CD4-positive, alpha-beta T cell treated with Interleukin-12 subunit alpha and Interleukin-12 subunit beta, for 1 hour (primary cell): ENCODE results near the gene PERP.
A peak's percentile ranks its signal among the peaks of the same experiment; 100 is the strongest.
"Not testable (repeated sequence)": the region's sequence is repeated elsewhere in the genome, so short reads cannot be mapped to it uniquely, and the experiment has no call there.

ENCODE experiments used
- DNase-seq: peaks from one replicate; pipeline ENCODE4 v3.0.0-alpha.2; 2020

PERP gene

DNA sequence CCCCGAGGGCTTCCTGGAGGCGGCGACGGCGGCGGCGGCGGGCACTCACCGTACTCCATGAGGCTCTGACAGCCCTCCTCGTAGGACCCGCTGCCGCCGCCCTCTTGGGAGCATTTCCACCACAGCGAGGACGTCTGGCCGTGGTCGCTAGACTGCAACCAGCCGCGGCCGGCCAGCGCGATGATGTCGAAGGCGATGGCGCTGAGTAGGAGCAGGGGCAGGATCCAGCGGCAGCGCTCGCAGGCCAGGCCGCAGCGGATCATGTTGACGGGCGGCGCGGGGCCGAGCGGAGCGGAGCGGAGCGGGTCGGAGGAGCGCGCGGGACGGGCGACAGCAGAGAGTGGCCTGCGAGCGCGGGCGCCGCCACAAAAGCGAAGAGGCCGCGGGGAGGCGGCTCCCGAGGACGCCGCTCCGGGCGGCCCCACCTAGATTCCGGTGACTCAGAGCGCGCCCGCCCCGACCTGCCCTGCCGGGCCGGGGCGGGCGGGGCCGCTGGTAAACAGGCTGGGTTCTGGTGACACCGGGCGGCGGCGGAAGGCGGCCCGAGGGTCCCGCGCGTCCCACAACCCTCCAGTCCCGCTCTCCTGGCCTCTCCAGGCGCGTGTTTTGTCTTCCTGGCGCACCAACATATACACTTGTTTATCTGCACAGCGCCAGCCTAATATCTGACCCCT is at the start of gene PERP:
TSS of gene PERP (minus strand) at position 342 of the 674 bp plus-strand sequence. CDS start at position 263, 79 bp downstream.
- peak; percentile 75 for DNase-seq

DNA sequence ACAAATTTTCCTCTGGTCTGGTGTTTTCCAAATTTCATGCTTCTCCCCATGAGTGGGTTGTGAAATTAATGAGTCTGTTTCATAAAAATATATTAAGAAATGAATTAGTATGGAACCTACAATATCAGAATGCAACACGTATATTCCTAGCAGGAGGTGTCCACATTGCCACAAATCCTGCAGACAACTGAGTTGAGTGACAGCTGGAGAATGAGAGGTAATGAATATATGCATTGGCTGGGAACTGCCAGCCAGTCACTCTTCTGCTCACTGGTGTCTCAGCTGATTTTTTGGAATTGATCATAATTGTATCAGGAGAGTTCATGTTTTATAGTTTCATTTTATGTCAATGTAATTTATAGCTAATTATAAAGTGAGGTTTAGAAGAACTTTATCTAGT is 48.2 kb upstream of the PERP start:
- no peak for DNase-seq

DNA sequence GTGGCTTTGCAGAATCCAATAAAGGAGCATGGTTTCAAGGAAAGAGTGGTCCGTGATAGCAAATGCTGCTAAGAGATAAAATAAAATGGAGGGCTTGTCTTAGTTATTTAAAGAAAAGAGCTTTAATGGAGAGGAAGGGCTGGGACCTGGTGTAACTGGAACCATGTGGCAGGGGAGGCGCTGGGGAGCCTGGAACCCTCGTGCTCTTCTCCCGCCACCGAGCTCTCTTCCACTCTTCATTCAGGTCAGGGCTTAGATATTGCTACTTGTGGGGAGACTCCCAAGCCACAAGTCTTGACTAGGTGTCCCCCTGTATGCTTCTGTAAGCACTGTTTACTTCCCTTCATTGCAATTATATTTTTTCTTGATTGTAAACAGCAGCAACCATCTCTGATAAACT is 39.3 kb upstream of the PERP start:
- no peak for DNase-seq

DNA sequence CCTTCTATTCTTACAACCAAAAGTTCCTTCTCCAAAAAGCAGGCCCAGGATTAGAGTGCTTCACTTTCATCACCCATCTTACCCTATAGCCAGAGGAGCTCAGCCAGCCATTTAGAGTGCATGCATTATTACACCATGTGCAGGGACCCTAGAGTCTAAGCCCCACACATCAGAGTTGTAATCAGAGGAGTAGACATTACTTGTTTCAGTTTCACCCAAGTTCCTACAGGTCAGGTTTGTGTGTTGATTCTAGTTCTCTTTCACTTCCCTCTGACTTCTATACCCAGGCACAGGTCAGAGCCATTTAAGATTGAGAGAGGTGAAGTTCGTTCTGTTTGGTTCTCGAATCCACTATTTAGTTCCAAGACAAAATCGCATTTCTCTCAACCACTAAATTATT is 38.2 kb upstream of the PERP start:
- no peak for DNase-seq

DNA sequence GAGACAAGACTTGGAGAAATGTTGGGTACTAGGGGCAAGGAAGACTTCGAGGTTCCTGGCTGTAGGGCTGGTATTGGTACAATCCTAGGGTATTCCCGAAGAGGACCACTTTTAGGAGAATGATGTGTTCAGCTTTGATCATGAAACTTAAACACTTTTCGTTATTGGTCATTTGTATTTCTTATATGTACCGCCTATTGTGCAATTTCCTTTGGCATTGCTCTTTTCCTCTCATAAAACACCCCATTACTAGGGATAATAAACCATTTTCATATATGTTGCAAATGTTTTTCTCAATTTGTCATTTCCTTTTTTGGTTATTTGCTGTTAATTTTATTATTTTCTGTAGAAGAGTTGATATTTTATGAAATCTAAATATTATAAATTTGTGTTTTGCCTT is 35.6 kb upstream of the PERP start:
- DNase-seq, result no peak

GRCh38 chr6:138129190-138129589 is 22.0 kb upstream of the PERP start:
- DNase-seq, result no peak

DNA sequence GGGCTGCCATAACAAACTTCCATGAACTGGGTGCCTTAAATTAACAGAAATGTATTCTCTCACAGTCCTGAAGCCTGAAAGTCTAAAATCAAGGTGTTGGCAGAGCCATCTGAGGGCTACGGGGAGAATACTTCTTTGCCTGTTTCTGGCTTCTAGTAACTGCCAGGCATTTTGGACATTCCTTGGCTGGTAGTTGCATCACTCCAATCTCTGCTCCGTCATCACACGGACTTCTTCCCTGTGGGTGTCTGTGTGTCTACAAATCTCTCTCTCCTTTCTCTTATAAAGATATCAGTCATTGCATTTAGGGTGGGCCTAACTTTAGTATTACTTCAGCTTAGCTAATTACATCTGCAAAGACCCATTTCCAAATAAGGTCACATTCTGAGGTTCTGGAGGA is 20.9 kb upstream of the PERP start:
- no peak for DNase-seq

DNA sequence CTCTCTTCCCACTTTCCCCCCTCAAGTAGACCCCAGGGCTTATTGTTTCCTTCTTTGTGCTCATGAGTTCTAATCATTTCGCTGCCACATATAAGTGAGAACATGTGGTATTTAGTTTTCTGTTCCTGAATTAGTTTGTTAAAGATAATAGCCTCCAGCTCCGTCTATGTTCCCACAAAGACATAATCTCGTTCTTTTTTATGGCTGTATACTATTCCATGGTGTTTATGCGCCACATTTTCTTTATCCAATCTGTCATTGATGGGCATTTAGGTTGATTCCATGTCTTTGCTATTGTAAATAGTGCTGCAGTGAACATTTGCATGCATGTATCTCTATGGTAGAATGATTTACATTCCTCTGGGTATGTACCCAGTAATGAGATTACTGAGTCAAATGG is 16.9 kb upstream of the PERP start:
- DNase-seq, result no peak

DNA sequence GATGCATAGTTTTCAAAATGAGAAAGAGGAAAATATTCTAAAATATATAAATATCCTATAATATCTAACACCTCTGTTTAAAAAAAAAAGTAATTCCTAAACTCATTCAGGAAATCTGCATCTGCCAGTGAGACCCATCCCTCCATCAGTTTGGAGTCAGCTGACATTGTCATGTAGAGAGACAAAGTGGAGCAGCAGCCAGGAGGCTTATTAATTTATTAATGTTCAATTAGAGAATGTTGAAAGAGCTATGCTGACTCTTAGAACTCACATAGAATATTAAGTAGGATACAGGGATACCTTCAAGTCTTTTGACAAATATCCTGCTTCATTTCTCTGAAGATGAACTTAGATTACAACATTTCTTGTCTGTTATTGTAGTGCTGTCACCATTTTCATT is 12.8 kb upstream of the PERP start:
- DNase-seq, result no peak

DNA sequence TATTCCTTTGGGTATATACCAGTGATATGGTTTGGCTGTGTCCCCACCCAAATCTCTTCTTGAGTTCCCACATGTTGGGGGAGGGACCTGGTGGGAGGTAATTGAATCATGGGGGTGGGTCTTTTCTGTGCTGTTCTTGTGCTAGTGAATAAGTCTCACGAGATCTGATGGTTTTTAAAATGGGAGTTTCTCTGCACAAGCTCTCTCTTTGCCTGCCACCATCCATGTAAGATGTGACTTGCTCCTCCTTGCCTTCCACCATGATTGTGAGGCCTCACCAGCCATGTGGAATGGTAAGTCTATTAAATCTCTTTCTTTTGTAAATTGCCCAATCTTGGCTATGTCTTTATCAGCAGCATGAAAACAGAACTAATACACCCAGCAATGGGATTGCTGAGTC is 12.0 kb upstream of the PERP start:
- DNase-seq, result not testable (repeated sequence)

DNA sequence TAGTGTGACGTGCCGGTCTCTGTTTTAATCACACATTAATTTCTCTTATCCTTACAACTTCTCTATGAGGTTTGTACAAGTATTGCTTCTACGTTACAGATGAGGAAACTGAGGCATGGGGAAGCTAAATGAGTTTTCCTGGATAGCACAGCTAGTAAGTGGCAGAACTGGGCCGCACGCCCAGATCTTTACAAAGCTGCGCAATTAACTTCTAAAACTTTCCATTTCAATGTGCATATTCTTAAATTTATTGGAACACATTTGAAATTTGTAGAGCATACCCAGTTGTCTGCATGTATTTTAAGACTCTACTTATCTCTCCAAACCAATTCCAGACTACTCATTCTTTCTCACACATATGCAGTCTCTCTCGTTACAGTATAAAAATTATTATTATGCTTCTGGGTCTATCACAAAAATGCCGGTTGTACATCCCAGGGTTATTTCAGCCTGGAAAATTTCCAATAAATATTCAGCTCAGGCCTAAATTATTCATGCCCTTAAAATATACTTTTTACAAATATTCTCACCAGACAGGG is 10.2 kb upstream of the PERP start:
- no peak for DNase-seq

- no peak for DNase-seq
Measured at GRCh38 chr6:138116661-138116999, 9.4 kb upstream of the PERP start.

DNA sequence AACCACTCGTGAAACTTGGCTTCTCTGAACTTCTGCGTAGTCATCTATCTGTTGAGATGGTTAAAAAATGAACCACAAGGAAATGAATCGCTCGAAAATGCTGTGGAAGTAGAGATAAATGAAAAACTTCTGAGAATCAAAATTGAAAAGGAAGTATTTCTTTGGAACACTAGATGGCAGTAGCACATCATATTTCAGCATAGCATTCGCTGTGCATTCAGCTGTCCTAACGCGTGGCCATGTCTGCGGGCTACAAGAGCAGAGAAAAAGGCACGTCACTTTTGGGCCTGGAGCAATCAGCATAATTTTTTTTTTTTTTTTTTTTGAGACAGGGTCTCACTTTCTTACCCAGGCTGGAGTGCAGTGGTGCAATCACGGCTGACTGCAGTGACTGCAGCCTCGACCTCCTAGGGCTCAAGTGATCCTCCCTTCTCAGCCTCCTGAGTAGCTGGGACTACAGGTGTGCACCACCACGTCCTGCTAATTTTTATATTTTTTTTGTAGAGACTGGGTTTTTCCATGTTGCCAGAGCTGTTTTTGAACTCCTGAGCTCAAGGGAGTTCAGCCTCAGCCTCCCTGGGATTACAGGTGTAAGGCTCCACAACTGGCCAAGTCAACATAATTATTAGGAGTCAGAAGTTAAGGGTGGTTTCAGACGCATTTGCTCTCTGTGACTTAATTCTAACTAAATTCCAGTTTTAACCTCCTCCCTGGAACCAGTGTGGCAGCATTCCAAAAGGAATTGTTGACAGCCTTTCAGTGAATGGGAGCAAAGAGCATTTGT is 8.8 kb upstream of the PERP start:
- peak; percentile 70 for DNase-seq

- no peak for DNase-seq
Measured at GRCh38 chr6:138115201-138115600, 8.0 kb upstream of the PERP start.

- DNase-seq, result no peak
Measured at GRCh38 chr6:138113588-138114210, 6.5 kb upstream of the PERP start.

- DNase-seq, result no peak
Measured at GRCh38 chr6:138110229-138110628, 3.0 kb upstream of the PERP start.

- DNase-seq, result peak; percentile 83
Measured at GRCh38 chr6:138109042-138109997, 2.1 kb upstream of the PERP start.

GRCh38 chr6:138107752-138108592 is 753 bp upstream of the PERP start:
- peak; percentile 16 for DNase-seq

- no peak for DNase-seq
Measured at GRCh38 chr6:138106665-138107077, 548 bp downstream of the PERP start.

DNA sequence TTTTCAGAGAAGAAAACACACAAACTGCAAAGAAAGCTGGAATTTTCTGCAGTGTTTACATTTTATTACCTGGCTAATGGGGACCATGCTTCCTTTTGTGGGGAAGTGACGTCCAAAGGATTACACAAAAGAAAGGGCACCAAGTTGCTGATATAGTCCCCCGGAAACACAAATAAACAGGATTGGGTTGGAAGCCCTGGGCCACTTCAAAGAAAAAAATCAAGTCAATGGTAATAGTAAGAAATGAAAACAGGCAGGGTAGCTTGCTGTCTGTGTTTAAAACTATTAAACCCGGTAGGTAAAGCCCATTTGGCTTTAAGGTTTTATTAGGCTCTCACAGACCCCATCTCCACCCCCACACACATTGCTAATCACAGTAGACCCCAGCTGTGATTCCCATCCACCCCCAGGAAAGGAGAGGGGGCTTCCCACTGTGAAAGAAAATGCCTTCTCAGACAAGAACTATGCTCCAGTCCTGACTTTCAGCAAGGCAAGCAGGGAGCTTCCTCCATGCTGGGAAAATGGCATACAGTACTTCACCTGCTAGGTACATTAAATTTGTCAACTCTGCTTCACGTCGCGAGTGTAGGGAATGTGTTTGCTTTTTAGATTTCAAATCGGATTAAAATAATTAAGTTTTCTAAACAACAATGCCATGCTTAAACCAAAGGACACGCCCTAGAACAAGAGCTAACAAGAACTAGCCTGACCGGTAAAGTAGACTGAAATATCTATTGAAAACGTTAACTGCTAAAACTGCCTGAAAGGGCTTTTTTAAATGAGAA is 1.1 kb downstream of the PERP start:
- DNase-seq, result no peak

DNA sequence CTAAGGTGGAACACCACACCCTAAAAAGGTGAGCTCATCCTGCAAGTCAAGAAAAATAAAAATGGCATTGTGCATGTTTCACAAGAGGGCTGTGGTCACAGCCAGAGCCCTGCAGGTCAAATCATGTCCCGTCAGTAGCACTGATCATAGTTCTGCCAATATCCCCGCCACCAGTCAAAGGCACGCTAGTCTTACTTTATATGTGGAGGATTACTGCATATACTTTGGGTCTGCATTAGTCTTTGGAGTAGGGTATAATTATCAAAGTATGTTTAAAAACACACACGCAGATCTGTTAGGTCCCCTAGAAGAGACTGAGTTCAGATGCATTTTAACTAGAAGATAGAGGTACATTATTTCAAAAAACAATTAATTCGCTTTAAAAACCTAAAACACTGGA is 1.8 kb downstream of the PERP start:
- DNase-seq, result no peak
